MCF 10A (cell line): Measurements from ENCODE around the gene PKDCC. TPM values are rescaled to one million over a fixed set of nuclear protein-coding genes. Genes with fewer than 3 reads are reported as not detected.
"Not testable (repeated sequence)": the region's sequence is repeated elsewhere in the genome, so short reads cannot be mapped to it uniquely, and the experiment has no call there.

Experiments
- BruUV-seq: library from RNA; stranded (reverse); fragments of 400-500 nt; replicated peaks from 2 replicates; lab custom pipeline; 2021; lab: Mats Ljungman, UMichigan
- CTCF ChIA-PET: fragments of 300-600 bp; sonication (Branson Sonifier 250); formaldehyde crosslinking; extraction: SDS; loops from one replicate; lab custom pipeline; 2021; ENCODE audit warnings: antibody characterized with exemption, inconsistent platforms; lab: Yijun Ruan, JAX
- POLR2A ChIA-PET: fragments of 300-600, 350-650 bp; sonication (Branson Sonifier 250); formaldehyde crosslinking; extraction: SDS; loops from one replicate; lab custom pipeline; 2020; ENCODE audit warnings: antibody characterized with exemption, inconsistent platforms; lab: Yijun Ruan, JAX
- DNase-seq: peaks from one replicate; pipeline ENCODE4 v3.0.0-alpha.2; 2018; ENCODE audit not compliant: unreplicated experiment
- H3K27ac Mint-ChIP-seq: one replicate; pipeline ENCODE4 v1.8.0; 2022; ENCODE audit warnings: mild to moderate bottlenecking, low read depth, mixed read lengths; ENCODE audit not compliant: unreplicated experiment
- H3K27me3 Mint-ChIP-seq: one replicate; pipeline ENCODE4 v1.8.0; 2022; ENCODE audit warnings: mixed read lengths; ENCODE audit not compliant: insufficient read depth, unreplicated experiment
- H3K36me3 Mint-ChIP-seq: one replicate; pipeline ENCODE4 v1.8.0; 2022; ENCODE audit warnings: mild to moderate bottlenecking, moderate library complexity, mixed read lengths; ENCODE audit not compliant: insufficient read depth, unreplicated experiment
- H3K4me1 Mint-ChIP-seq: one replicate; pipeline ENCODE4 v1.8.0; 2022; ENCODE audit warnings: mixed read lengths; ENCODE audit not compliant: insufficient read depth, unreplicated experiment
- H3K4me3 Mint-ChIP-seq: one replicate; pipeline ENCODE4 v1.8.0; 2022; ENCODE audit warnings: mild to moderate bottlenecking, moderate library complexity, mixed read lengths; ENCODE audit not compliant: unreplicated experiment
- H3K9me3 Mint-ChIP-seq: one replicate; pipeline ENCODE4 v1.8.0; 2022; ENCODE audit warnings: mixed read lengths; ENCODE audit not compliant: unreplicated experiment
- intact Hi-C: fragments of 100-400 bp; cut with micrococcal nuclease; formaldehyde crosslinking; loops from 2 replicates; pipeline ENCODE4 v1.14.1; 2022
- total RNA-seq: library from RNA; stranded (reverse); gene quantifications from 2 replicates; pipeline ENCODE4 v1.2.3, GENCODE V29; 2022
- TF ChIP-seq, protein P1 (sequence below): fragments of 200-600 bp; IDR thresholded peaks from one replicate; pipeline ENCODE4 v1.8.0; 2022; ENCODE audit warnings: antibody characterized with exemption, mild to moderate bottlenecking; ENCODE audit not compliant: unreplicated experiment

Gene PKDCC
- total RNA-seq, 1 experiment from 2014 or later, result 0.49 TPM

DNA sequence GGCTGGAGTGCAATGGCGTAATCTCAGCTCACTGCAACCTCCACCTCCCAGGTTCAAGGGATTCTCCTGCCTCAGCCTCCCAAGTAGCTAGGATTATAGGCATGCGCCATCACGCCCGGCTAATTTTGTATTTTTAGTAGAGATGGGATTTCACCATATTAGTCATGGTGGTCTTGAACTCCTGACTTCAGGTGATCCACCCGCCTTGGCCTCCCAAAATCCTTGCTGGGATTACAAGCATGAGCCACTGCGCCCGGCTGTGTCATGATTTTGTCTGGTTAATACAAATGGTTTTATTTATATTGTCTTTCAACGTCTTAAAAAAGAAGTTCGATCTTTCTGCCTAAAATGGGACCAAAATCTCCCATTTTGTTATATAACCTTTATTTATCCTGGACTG, 19.2 kb downstream of the PKDCC start:
- CTCF ChIA-PET, result interaction anchor here (0.6 to 1.3 kb wide), 2 partner anchors 214 to 216 kb away, joined by 3 read pairs; no protein-coding TSS in a partner anchor
- H3K9me3 Mint-ChIP-seq, DNase-seq, H3K27ac Mint-ChIP-seq, BruUV-seq, H3K36me3 Mint-ChIP-seq, H3K4me1 Mint-ChIP-seq, POLR2A ChIA-PET, intact Hi-C loops, H3K4me3 Mint-ChIP-seq: not testable (repeated sequence)
- peaks cover 56% of the 10 kb centered on the region for H3K27me3 Mint-ChIP-seq

DNA sequence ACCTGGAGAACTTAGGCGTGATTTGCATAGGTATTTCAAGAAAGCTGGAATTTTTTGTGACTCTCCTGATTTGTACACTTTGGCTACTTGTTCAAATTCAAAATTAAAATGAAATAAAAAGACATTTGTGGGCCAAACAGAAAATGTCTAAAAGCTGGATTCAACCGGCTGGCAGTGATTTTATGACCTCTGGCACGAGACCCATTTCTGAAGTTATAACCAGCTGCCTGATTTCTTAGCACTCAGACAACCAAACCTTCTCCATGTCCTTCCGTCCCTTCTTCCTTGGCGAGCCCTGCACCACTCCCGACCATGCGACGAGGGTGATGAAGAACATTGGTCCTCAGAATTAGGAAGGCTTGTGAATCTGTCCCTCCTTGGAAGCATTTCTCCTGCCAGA, 19.7 kb downstream of the PKDCC start:
- no peak for DNase-seq
- BruUV-seq, result no TSS peak
- Mint-ChIP-seq H3K4me1 (peaks cover 5% of the 10 kb centered on the region), H3K36me3 (peaks cover 6% of the 10 kb centered on the region), H3K27me3 (peaks cover 51% of the 10 kb centered on the region), H3K4me3 (no peak overlapping the region), H3K9me3 (no peaks in the 10 kb centered on the region), H3K27ac (no peak overlapping the region)
- CTCF ChIA-PET, result interaction anchor here (0.6 to 6.0 kb wide), 3 partner anchors 18 to 214 kb away, joined by 3 to 51 read pairs (median 3); no protein-coding TSS in a partner anchor
- TF ChIP-seq, protein P1, sequence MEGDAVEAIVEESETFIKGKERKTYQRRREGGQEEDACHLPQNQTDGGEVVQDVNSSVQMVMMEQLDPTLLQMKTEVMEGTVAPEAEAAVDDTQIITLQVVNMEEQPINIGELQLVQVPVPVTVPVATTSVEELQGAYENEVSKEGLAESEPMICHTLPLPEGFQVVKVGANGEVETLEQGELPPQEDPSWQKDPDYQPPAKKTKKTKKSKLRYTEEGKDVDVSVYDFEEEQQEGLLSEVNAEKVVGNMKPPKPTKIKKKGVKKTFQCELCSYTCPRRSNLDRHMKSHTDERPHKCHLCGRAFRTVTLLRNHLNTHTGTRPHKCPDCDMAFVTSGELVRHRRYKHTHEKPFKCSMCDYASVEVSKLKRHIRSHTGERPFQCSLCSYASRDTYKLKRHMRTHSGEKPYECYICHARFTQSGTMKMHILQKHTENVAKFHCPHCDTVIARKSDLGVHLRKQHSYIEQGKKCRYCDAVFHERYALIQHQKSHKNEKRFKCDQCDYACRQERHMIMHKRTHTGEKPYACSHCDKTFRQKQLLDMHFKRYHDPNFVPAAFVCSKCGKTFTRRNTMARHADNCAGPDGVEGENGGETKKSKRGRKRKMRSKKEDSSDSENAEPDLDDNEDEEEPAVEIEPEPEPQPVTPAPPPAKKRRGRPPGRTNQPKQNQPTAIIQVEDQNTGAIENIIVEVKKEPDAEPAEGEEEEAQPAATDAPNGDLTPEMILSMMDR, result no peak
- POLR2A ChIA-PET, result no interaction called here
- intact Hi-C loops, result no loop called here

DNA sequence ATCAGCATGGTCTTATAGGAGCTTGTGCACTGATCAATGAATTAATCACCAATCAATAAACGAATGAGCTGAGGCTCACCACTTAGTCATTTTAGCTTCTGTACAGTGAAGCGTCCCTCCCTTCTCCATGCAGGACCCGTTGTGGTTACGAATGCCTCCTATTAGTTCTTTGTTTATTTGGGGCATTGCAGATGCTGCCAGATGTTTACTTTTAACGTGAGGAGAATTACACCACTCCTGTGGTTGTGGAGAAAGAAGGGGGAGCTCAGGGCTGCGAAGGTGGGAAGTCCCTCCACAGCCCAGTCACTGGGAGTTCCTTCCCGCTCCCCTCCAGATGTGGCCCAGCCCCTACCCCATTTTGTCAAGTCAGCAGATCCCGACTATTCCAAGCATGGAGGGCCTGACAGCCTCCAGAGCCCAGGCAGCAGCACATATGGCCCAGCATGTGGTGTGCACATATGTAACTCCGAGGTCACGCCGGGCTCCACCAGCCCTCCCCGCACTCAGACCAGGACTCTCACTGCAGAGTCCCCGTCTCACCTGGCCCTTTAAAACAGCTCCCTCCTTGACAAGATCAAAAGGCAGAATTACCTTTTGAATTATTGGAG, 20.9 kb downstream of the PKDCC start:
- Mint-ChIP-seq H3K9me3 (no peaks in the 10 kb centered on the region), H3K27ac (no peak overlapping the region), H3K27me3 (peaks cover 39% of the 10 kb centered on the region), H3K36me3 (peaks cover 6% of the 10 kb centered on the region), H3K4me3 (no peak overlapping the region), H3K4me1 (peaks cover 12% of the 10 kb centered on the region)
- no TSS peak for BruUV-seq
- POLR2A ChIA-PET, result interaction anchor here (0.5 kb wide), 1 partner anchor 242 kb away, joined by 4 read pairs; no protein-coding TSS in a partner anchor
- intact Hi-C loops, result no loop called here
- TF ChIP-seq, protein P1, result no peak
- DNase-seq, result no peak
- CTCF ChIA-PET, result interaction anchor here (0.5 to 6.0 kb wide), 4 partner anchors 17 to 199 kb away, joined by 3 to 51 read pairs (median 4); no protein-coding TSS in a partner anchor

DNA sequence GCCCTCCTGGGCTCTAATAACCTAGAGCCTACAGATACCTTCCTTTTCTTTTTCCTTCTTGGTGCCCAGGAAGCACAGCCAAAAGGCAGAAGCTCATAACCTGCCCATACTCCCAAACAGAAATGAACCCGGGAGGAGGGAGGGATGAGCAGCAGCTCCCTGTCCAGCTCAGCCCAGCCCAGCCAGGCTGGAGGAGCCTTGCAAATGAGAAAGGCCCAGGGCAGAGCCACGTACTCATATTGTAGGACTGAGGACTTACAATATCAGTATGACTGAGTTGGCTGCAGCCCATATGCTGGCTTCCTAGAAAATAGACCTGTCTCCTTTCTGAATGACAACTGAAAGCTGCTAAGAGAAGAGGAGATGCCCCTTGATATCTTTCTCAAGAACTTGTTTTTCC, 21.7 kb downstream of the PKDCC start:
- no peak overlapping the region for H3K27ac Mint-ChIP-seq
- CTCF ChIA-PET, result interaction anchor here (0.6 to 6.0 kb wide), 3 partner anchors 16 to 399 kb away, joined by 3 to 51 read pairs (median 3); no protein-coding TSS in a partner anchor

More for the DNA sequence above, 21.7 kb downstream of the PKDCC start:
- BruUV-seq, result no TSS peak
- no peaks in the 10 kb centered on the region for H3K9me3 Mint-ChIP-seq
- peaks cover 6% of the 10 kb centered on the region for H3K36me3 Mint-ChIP-seq
- intact Hi-C loops, result no loop called here
- peaks cover 12% of the 10 kb centered on the region for H3K4me1 Mint-ChIP-seq
- H3K4me3 Mint-ChIP-seq, result no peak overlapping the region
- POLR2A ChIA-PET, result no interaction called here
- H3K27me3 Mint-ChIP-seq, result peaks cover 30% of the 10 kb centered on the region
- TF ChIP-seq, protein P1, result no peak
- DNase-seq, result no peak
